ENCODE measurements around the gene GBF1. TPM values are rescaled to one million over a fixed set of nuclear protein-coding genes. Genes with fewer than 3 reads are reported as not detected.

Gene GBF1
- total RNA-seq, 1 donor from 2014 or later = 18.1 TPM

- peak; percentile 59 for DNase-seq (ENCODE audit: low read depth, low spot score)
Observed at GRCh38 chr10:102394079-102394800, 148.9 kb downstream of the GBF1 start.

- DNase-seq (ENCODE audit: low read depth, low spot score) = no peak
Observed at GRCh38 chr10:102394801-102395399, 149.6 kb downstream of the GBF1 start.

GRCh38 chr10:102395400-102396316 lies 150.3 kb downstream of the GBF1 start, which contains the start of gene NFKB2:
NFKB2 (plus strand) TSS chr10:102395705; CDS start chr10:102395960, 255 bp downstream.
- peak; percentile 60 for DNase-seq (ENCODE audit: low read depth, low spot score)

- no peak for DNase-seq (ENCODE audit: low read depth, low spot score)
Observed at GRCh38 chr10:102396317-102396650, 151.0 kb downstream of the GBF1 start.

GRCh38 chr10:102396730-102397151 lies 151.4 kb downstream of the GBF1 start:
- no peak for DNase-seq (ENCODE audit: low read depth, low spot score)

GRCh38 chr10:102397222-102398171 lies 152.2 kb downstream of the GBF1 start:
- no peak for DNase-seq (ENCODE audit: low read depth, low spot score)

- DNase-seq (ENCODE audit: low read depth, low spot score) = no peak
Observed at GRCh38 chr10:102398172-102399020, 153.1 kb downstream of the GBF1 start.

GRCh38 chr10:102399217-102400021 lies 154.1 kb downstream of the GBF1 start:
- no peak for DNase-seq (ENCODE audit: low read depth, low spot score)

GRCh38 chr10:102400076-102400475 lies 154.7 kb downstream of the GBF1 start:
- no peak for DNase-seq (ENCODE audit: low read depth, low spot score)

- no peak for DNase-seq (ENCODE audit: low read depth, low spot score)
Observed at GRCh38 chr10:102400598-102401341, 155.4 kb downstream of the GBF1 start.

- no peak for DNase-seq (ENCODE audit: low read depth, low spot score)
Observed at GRCh38 chr10:102401342-102401654, 156.0 kb downstream of the GBF1 start.

- no peak for DNase-seq (ENCODE audit: low read depth, low spot score)
Observed at GRCh38 chr10:102401735-102402511, 156.6 kb downstream of the GBF1 start.

- DNase-seq (ENCODE audit: low read depth, low spot score) = no peak
Observed at GRCh38 chr10:102402512-102402896, 157.2 kb downstream of the GBF1 start.

- no peak for DNase-seq (ENCODE audit: low read depth, low spot score)
Observed at GRCh38 chr10:102403115-102403514, 157.8 kb downstream of the GBF1 start.

- DNase-seq (ENCODE audit: low read depth, low spot score) = no peak
Observed at GRCh38 chr10:102404361-102405107, 159.2 kb downstream of the GBF1 start.

- no peak for DNase-seq (ENCODE audit: low read depth, low spot score)
Observed at GRCh38 chr10:102405108-102405571, 159.8 kb downstream of the GBF1 start.

- no peak for DNase-seq (ENCODE audit: low read depth, low spot score)
Observed at GRCh38 chr10:102405632-102406031, 160.3 kb downstream of the GBF1 start.

Data from pulmonary artery endothelial cell (primary cell).